GM06990 (cell line): ENCODE data around the gene PC.

Experiments
- DNase-seq: peaks from one replicate; pipeline ENCODE4 v3.0.0-alpha.2; 2011; ENCODE audit not compliant: insufficient read length; ENCODE audit errors: extremely low read depth
- H3K27me3 ChIP-seq: replicated peaks from 2 replicates; pipeline ENCODE4 v1.6.0; 2011; ENCODE audit warnings: low read length; ENCODE audit not compliant: control insufficient read depth, insufficient read depth
- H3K36me3 ChIP-seq: 2 replicates; pipeline ENCODE4 v1.5.1; 2011; ENCODE audit warnings: low read length; ENCODE audit not compliant: control insufficient read depth, insufficient read depth
- H3K4me3 ChIP-seq: replicated peaks from 2 replicates; pipeline ENCODE4 v1.5.1; 2011; ENCODE audit warnings: low read depth, mild to moderate bottlenecking, control low read depth, low read length
- TF ChIP-seq, protein P1 (sequence below): IDR thresholded peaks from 2 replicates; pipeline ENCODE4 v1.5.1; 2011; ENCODE audit warnings: low read length, control low read depth, mild to moderate bottlenecking, inconsistent platforms; ENCODE audit not compliant: insufficient read depth, poor library complexity, severe bottlenecking

PC gene

GRCh38 chr11:66987924-66988637 lies 29.9 kb upstream of the PC start:
- Histone ChIP-seq H3K36me3 (no peaks in the 10 kb centered on the region), H3K4me3 (no peak overlapping the region), H3K27me3 (no peaks in the 10 kb centered on the region)
- no peak for DNase-seq
- TF ChIP-seq, protein P1, sequence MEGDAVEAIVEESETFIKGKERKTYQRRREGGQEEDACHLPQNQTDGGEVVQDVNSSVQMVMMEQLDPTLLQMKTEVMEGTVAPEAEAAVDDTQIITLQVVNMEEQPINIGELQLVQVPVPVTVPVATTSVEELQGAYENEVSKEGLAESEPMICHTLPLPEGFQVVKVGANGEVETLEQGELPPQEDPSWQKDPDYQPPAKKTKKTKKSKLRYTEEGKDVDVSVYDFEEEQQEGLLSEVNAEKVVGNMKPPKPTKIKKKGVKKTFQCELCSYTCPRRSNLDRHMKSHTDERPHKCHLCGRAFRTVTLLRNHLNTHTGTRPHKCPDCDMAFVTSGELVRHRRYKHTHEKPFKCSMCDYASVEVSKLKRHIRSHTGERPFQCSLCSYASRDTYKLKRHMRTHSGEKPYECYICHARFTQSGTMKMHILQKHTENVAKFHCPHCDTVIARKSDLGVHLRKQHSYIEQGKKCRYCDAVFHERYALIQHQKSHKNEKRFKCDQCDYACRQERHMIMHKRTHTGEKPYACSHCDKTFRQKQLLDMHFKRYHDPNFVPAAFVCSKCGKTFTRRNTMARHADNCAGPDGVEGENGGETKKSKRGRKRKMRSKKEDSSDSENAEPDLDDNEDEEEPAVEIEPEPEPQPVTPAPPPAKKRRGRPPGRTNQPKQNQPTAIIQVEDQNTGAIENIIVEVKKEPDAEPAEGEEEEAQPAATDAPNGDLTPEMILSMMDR: no peak

DNA sequence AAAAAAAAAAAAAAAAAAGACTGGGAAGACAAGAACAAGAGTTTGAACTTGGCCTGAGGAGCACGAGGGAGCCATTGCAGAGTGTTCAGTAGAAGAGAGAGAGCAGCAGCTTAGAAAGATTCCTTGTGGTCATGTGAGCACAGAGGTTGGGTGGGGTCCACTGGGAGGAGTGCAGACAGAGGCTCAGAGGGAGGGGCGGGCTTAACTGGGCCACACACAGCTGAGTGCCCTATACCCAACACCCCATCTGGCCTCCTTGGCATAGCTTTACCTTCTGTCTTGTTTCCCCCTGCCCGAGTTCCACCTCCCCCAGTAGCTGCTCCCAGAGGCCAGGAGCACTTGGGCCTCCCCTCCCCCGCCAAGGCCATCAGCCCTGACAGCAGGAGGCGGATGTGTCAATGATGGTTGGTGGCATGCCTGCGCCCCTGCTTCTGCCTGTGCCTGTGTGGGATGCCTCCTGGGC lies 29.0 kb upstream of the PC start:
- Histone ChIP-seq H3K27me3 (no peaks in the 10 kb centered on the region), H3K4me3 (no peak overlapping the region), H3K36me3 (no peaks in the 10 kb centered on the region)
- TF ChIP-seq, protein P1: no peak
- no peak for DNase-seq

DNA sequence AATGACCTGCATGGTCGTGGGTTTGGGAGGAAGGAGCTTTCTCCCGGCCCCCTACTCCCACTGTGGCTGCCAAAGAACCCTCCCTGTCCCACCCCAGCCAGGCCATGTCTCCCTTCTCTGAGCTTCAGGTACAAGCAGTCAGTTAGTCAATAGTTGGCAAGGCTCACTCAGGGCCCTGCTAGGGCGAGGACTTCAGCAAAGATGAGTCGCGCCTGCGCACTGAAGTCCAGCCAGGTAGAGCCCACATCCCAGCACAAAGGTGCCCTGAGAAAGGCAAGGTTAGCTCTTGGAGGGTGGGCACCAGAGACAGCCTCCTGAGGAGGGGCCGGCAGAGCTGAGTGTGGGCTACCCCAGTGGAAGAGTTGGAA lies 28.0 kb upstream of the PC start:
- DNase-seq: no peak
- TF ChIP-seq, protein P1: no peak
- no peaks in the 10 kb centered on the region for H3K36me3 ChIP-seq

DNA sequence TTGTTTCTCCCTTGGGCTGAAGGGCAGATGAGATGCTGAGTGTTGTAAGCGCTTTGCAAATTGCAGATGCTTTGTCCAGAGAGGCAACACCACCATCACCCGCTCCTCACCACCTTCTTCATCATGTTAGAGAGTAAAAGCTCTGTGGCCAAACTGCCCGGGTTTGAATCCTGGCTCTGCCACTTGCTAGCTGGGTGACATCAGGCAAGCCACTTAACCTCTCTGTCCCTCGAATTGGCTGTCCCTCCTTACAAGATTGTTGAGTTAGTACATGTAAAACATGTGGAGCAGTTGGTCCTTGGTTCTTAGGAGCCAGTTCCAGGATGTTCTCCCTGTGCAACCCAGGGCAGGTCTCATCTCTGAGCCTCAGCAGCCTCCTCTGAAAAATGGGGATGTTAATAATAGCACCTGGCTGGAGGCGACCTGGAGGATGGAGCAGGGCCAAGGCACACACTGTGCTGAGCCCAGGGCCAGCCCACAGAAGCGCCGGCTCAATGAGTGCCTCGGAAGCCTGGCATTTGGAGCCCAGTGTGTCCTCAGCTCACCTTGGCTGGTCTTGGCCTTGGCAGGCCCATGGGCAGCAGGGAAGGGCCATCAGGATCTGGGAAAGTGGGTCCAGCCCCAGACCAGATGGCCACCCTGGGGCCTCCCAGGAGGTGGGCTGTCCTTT lies 27.5 kb upstream of the PC start:
- Histone ChIP-seq H3K36me3 (no peaks in the 10 kb centered on the region), H3K4me3 (no peak overlapping the region), H3K27me3 (no peaks in the 10 kb centered on the region)
- TF ChIP-seq, protein P1: no peak
- no peak for DNase-seq

More for the DNA sequence above, 28.0 kb upstream of the PC start:
- Histone ChIP-seq H3K27me3 (no peaks in the 10 kb centered on the region), H3K4me3 (no peak overlapping the region)

DNA sequence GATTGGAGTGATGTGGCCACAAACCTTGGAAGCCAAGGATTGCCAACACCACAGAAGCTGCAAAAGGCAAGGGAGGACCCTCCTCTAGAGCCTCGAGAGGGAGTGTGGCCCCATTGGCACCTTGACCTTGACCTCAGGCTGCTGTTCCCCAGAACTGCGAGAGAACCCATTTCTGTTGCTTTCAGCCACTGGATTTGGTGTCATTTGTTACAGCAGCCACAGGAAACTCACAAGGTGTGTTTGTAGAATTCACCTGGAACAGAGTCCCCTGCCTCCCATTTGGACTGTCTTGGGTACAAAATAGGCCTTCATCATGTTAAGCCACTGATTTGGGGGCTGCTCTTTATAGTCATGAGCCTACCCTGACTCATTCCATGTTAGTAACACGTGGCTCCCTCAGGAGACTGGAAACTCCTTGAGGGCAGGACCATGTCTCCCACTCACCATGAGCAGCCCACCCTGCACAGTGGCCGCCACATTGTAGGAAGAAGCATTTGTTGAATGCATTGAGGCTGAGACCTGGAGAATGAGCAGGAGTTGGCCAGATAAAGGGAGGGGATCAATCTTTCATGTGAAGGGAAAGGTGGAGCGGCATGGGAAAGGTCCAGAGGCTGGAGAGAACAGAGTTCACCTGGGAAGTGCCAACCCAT lies 25.2 kb upstream of the PC start:
- Histone ChIP-seq H3K36me3 (no peaks in the 10 kb centered on the region), H3K4me3 (no peak overlapping the region), H3K27me3 (no peaks in the 10 kb centered on the region)
- TF ChIP-seq, protein P1: no peak
- no peak for DNase-seq
